Sigmoid colon (tissue), 4 donors: Measurements from ENCODE around the gene FHDC1.

ENCODE experiments used
- EP300 ChIP-seq, 4 donors: sonication (generic); formaldehyde crosslinking; IDR thresholded peaks; one replicate each; pipeline ENCODE4 v1.6.1; 2017; ENCODE audit warnings: antibody characterized with exemption in 4 of 4
- TF ChIP-seq, protein P1 (sequence below), 4 experiments: fragments of 450-650 bp in 3 of 4; fragments of 200-600 bp in 1 of 4; IDR thresholded peaks; one replicate each; pipeline ENCODE4 v1.5.1; 2016 to 2019; ENCODE audit warnings: antibody characterized with exemption in 4 of 4, mild to moderate bottlenecking in 3 of 4, moderate library complexity in 2 of 4

DNA sequence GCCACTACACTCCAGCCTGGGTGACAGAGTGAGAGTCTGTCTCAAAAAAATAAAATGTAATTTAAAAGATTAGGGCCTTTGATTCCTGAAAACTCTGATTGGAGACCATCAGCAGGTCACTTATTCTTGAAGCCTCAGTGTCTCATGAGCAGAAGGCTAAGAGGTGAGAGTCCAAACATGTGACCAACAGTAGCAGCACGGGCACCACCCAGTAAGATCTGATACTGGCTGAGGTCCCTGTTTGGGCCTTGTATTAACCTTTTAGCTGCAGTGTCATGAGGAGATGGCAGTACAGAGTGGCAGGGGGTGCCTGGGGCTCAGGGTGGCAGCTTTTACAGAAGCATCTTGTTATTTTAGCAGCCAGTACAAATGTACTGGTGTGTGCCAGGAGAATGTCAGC lies 89.3 kb downstream of the FHDC1 start:
- TF ChIP-seq, protein P1, sequence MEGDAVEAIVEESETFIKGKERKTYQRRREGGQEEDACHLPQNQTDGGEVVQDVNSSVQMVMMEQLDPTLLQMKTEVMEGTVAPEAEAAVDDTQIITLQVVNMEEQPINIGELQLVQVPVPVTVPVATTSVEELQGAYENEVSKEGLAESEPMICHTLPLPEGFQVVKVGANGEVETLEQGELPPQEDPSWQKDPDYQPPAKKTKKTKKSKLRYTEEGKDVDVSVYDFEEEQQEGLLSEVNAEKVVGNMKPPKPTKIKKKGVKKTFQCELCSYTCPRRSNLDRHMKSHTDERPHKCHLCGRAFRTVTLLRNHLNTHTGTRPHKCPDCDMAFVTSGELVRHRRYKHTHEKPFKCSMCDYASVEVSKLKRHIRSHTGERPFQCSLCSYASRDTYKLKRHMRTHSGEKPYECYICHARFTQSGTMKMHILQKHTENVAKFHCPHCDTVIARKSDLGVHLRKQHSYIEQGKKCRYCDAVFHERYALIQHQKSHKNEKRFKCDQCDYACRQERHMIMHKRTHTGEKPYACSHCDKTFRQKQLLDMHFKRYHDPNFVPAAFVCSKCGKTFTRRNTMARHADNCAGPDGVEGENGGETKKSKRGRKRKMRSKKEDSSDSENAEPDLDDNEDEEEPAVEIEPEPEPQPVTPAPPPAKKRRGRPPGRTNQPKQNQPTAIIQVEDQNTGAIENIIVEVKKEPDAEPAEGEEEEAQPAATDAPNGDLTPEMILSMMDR (IDR thresholded peaks at IDR 0.05), result no peak
- TF ChIP-seq EP300 (IDR thresholded peaks at IDR 0.05), result no peak
